Measurements from ENCODE around the gene PTPRE.

DNA sequence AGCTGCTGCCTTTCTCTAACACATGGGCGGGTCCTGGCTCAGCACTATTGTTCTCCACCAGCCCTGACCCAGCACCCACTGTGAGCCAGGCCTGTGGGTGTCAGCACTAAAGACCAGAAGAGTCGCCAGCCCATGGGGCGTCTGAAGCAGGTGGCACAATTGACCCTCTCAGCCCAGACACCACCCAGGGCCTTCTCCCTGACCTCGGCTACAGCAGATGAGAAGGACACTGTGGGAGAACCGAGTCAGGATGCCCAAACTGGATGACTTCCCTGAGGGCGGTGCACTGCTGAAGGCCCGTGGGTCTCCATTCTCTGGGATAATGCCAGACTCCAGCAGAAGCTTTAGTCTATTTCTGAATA lies 122.4 kb downstream of the PTPRE start:
- TF ChIP-seq, protein P1, sequence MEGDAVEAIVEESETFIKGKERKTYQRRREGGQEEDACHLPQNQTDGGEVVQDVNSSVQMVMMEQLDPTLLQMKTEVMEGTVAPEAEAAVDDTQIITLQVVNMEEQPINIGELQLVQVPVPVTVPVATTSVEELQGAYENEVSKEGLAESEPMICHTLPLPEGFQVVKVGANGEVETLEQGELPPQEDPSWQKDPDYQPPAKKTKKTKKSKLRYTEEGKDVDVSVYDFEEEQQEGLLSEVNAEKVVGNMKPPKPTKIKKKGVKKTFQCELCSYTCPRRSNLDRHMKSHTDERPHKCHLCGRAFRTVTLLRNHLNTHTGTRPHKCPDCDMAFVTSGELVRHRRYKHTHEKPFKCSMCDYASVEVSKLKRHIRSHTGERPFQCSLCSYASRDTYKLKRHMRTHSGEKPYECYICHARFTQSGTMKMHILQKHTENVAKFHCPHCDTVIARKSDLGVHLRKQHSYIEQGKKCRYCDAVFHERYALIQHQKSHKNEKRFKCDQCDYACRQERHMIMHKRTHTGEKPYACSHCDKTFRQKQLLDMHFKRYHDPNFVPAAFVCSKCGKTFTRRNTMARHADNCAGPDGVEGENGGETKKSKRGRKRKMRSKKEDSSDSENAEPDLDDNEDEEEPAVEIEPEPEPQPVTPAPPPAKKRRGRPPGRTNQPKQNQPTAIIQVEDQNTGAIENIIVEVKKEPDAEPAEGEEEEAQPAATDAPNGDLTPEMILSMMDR (conservative IDR thresholded peaks at IDR 0.05 in 1 of 2, IDR thresholded peaks at IDR 0.05 in 1 of 2; ENCODE audit: extremely low read depth in 1 of 2, insufficient read depth in 1 of 2, low read depth in 1 of 2, low read length in 2 of 2) = no peak
- TF ChIP-seq EZH2 (IDR thresholded peaks at IDR 0.05; ENCODE audit: borderline replicate concordance, low read length) = no peak
